Measurements from ENCODE around the gene CTNNA3.

CTNNA3 gene

DNA sequence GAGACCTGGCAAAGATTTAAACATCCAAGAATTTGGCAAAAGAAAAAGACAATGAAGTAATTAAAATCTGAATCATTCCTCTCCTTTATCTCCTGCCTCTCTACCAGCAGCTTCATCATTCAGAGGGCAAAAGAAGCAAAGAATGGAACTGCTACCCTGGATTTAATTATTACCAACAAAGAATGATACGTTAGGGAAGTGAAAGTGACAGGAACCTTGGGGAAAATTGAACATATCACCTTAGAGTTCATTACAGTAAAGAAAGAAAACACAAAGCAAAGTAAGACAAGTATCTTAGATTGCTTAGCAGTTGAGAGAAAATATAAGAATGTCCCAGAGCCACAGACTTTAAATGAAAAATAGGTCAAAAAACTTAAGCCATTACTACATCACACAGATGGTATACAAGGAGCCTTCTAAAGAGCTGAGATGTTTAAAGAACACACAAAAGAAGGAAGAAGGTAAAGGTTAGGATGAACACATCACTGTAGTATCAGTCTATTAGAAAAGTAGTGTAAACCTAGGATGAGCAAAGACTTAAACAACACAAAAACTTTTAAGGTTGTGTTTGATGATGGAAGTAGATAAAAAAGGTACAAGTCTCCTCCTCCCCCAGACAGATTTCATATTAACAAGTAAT, 17.5 kb downstream of the CTNNA3 start:
- Histone ChIP-seq H4K20me1 (ENCODE audit: insufficient read depth, low read length, poor library complexity, severe bottlenecking) (no peaks in the 10 kb centered on the region), H3K4me1 (ENCODE audit: insufficient read depth, low read length, poor library complexity, severe bottlenecking) (no peaks in the 10 kb centered on the region), H3F3A (ENCODE audit: low read depth) (no peaks in the 10 kb centered on the region), H3K9ac (ENCODE audit: low read depth, low read length, poor library complexity, severe bottlenecking) (no peak overlapping the region), H3K9me2 (replicated peaks; ENCODE audit: low read depth, low read length) (no peaks in the 10 kb centered on the region), H3K4me3 (ENCODE audit: low read length, poor library complexity, severe bottlenecking) (no peak overlapping the region), H3K9me3 (ENCODE audit: insufficient read depth, low read depth, low read length) (0 out of 2 replicates have a peak, but pooled peaks cover 9% of the 10 kb centered on the region), H3K4me2 (ENCODE audit: low read depth, low read length, poor library complexity, severe bottlenecking) (no peak overlapping the region), H3K36me3 (ENCODE audit: insufficient read depth, low read length) (no peaks in the 10 kb centered on the region), H2AFZ (ENCODE audit: low read length) (no peak overlapping the region), H3K79me2 (ENCODE audit: insufficient read depth, low read length) (no peaks in the 10 kb centered on the region), H3K27me3 (ENCODE audit: insufficient read depth, low read length, poor library complexity, severe bottlenecking) (peaks cover 4% of the 10 kb centered on the region)
- TF ChIP-seq EZH2phosphoT487 (IDR thresholded peaks at IDR 0.05; ENCODE audit: borderline replicate concordance): no peak
- TF ChIP-seq, protein P1, sequence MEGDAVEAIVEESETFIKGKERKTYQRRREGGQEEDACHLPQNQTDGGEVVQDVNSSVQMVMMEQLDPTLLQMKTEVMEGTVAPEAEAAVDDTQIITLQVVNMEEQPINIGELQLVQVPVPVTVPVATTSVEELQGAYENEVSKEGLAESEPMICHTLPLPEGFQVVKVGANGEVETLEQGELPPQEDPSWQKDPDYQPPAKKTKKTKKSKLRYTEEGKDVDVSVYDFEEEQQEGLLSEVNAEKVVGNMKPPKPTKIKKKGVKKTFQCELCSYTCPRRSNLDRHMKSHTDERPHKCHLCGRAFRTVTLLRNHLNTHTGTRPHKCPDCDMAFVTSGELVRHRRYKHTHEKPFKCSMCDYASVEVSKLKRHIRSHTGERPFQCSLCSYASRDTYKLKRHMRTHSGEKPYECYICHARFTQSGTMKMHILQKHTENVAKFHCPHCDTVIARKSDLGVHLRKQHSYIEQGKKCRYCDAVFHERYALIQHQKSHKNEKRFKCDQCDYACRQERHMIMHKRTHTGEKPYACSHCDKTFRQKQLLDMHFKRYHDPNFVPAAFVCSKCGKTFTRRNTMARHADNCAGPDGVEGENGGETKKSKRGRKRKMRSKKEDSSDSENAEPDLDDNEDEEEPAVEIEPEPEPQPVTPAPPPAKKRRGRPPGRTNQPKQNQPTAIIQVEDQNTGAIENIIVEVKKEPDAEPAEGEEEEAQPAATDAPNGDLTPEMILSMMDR (conservative IDR thresholded peaks at IDR 0.05; ENCODE audit: low read length): no peak

DNA sequence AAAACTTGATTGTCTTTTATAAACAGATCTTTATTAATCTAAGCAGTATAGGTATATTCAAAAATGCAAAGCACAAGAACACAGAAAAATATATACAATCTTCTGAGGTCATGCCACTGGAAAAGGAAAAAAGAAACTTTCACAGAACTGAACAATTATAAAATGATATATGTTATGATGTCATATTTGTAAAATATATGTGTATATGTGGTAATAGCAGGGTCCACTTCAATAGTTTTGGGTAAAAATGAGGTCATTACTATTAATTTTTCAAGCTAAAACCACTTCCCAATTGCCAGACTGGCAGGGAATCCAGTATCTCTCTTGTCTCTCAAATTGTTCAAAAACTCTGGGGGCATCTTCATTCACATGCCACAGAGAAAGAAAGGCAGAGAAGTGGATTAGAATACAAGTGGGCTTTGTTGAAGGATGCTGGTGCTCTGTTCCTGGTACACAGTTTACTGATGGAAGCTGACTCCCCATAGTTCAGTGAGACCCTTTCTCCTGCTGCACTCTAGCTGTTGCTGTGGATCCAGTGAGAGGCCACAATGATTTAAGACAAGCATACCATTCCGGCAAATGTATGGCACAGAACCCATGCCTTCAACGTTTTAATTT, 19.7 kb downstream of the CTNNA3 start:
- Histone ChIP-seq H3K36me3 (ENCODE audit: insufficient read depth, low read length) (no peaks in the 10 kb centered on the region), H3K4me3 (ENCODE audit: low read length, poor library complexity, severe bottlenecking) (no peak overlapping the region), H2AFZ (ENCODE audit: low read length) (no peak overlapping the region), H3K79me2 (ENCODE audit: insufficient read depth, low read length) (no peaks in the 10 kb centered on the region), H3K9ac (ENCODE audit: low read depth, low read length, poor library complexity, severe bottlenecking) (no peak overlapping the region), H3F3A (ENCODE audit: low read depth) (no peaks in the 10 kb centered on the region), H3K27me3 (ENCODE audit: insufficient read depth, low read length, poor library complexity, severe bottlenecking) (peaks cover 4% of the 10 kb centered on the region), H3K4me1 (ENCODE audit: insufficient read depth, low read length, poor library complexity, severe bottlenecking) (no peaks in the 10 kb centered on the region), H3K9me2 (replicated peaks; ENCODE audit: low read depth, low read length) (no peaks in the 10 kb centered on the region), H3K9me3 (ENCODE audit: insufficient read depth, low read depth, low read length) (no peaks in the 10 kb centered on the region), H3K4me2 (ENCODE audit: low read depth, low read length, poor library complexity, severe bottlenecking) (no peak overlapping the region), H4K20me1 (ENCODE audit: insufficient read depth, low read length, poor library complexity, severe bottlenecking) (no peaks in the 10 kb centered on the region)
- no peak for TF ChIP-seq EZH2phosphoT487 (IDR thresholded peaks at IDR 0.05; ENCODE audit: borderline replicate concordance)
- TF ChIP-seq, protein P1 (conservative IDR thresholded peaks at IDR 0.05; ENCODE audit: low read length): no peak

DNA sequence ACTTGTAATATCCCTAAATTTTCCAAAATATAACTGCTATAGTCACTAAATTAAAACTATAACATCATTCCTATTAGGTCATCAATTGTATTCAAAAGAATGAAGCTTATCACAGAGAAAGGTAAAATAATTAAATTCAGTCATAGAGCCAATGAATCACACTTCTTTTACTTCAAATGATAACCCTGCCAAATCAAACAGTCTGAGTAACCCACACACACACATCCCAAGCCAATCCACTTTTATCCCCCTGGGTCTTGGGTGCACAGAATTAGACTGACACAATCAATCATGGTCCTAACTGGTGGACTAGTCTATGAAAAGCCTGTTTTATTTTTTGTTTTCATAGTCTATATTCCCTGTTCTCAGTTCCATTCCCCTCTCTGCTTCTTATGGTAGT, 25.6 kb downstream of the CTNNA3 start:
- H4K20me1 ChIP-seq (ENCODE audit: insufficient read depth, low read length, poor library complexity, severe bottlenecking): no peaks in the 10 kb centered on the region
- no peaks in the 10 kb centered on the region for H3K4me1 ChIP-seq (ENCODE audit: insufficient read depth, low read length, poor library complexity, severe bottlenecking)
- H3K9ac ChIP-seq (ENCODE audit: low read depth, low read length, poor library complexity, severe bottlenecking): no peak overlapping the region
- H3K4me3 ChIP-seq (ENCODE audit: low read length, poor library complexity, severe bottlenecking): no peak overlapping the region
- H3K9me2 ChIP-seq (replicated peaks; ENCODE audit: low read depth, low read length): no peaks in the 10 kb centered on the region
- no peaks in the 10 kb centered on the region for H3F3A ChIP-seq (ENCODE audit: low read depth)
- H3K36me3 ChIP-seq (ENCODE audit: insufficient read depth, low read length): no peaks in the 10 kb centered on the region
- H2AFZ ChIP-seq (ENCODE audit: low read length): no peak overlapping the region
- no peaks in the 10 kb centered on the region for H3K79me2 ChIP-seq (ENCODE audit: insufficient read depth, low read length)
- no peak for TF ChIP-seq EZH2phosphoT487 (IDR thresholded peaks at IDR 0.05; ENCODE audit: borderline replicate concordance)
- TF ChIP-seq, protein P1 (conservative IDR thresholded peaks at IDR 0.05; ENCODE audit: low read length): no peak
- H3K4me2 ChIP-seq (ENCODE audit: low read depth, low read length, poor library complexity, severe bottlenecking): no peak overlapping the region
- no peaks in the 10 kb centered on the region for H3K27me3 ChIP-seq (ENCODE audit: insufficient read depth, low read length, poor library complexity, severe bottlenecking)
- no peaks in the 10 kb centered on the region for H3K9me3 ChIP-seq (ENCODE audit: insufficient read depth, low read depth, low read length)
